DND-41 (cell line): ENCODE measurements around the gene LYPD3.

Experiments
- EZH2 ChIP-seq: IDR thresholded peaks from 3 replicates; pipeline ENCODE4 v1.6.1; 2012; ENCODE audit warnings: borderline replicate concordance, low read depth, mild to moderate bottlenecking, moderate library complexity, low read length, inconsistent platforms; ENCODE audit not compliant: severe bottlenecking
- TF ChIP-seq, protein P1 (sequence below): IDR thresholded peaks from 2 replicates; pipeline ENCODE4 v1.5.1; 2012; ENCODE audit warnings: borderline replicate concordance, low read length, moderate library complexity, mild to moderate bottlenecking; ENCODE audit not compliant: poor library complexity, severe bottlenecking; ENCODE audit errors: extremely low read depth

DNA sequence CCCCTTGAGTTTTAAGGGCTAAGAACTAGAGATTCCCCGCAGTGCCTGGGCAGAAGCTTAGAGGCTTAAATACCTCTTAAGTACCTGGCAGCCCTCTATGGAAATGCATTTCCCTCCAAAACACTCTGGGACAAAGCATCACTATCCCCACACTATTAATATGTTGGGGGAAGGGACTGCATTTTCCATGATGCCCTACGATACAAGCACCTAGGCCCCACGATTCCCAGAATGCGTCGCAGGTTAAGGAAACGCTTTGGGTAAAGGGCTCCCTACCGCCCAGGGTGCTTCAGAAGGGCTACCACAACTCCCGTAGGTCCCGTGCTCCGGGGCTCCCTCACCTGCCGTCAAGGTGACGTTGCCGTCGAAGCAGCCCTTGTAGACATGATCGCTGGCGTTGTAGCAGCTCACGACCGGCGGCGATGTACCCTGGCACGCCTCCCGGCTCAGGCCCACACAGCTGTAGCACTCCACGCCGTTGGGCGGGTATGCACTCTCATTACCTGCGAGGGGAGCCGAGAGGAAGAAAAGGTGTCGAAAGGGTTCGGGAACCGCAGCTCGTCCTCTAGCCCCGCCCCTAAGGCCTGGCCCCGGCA is 2.5 kb downstream of the LYPD3 start:
- TF ChIP-seq, protein P1, sequence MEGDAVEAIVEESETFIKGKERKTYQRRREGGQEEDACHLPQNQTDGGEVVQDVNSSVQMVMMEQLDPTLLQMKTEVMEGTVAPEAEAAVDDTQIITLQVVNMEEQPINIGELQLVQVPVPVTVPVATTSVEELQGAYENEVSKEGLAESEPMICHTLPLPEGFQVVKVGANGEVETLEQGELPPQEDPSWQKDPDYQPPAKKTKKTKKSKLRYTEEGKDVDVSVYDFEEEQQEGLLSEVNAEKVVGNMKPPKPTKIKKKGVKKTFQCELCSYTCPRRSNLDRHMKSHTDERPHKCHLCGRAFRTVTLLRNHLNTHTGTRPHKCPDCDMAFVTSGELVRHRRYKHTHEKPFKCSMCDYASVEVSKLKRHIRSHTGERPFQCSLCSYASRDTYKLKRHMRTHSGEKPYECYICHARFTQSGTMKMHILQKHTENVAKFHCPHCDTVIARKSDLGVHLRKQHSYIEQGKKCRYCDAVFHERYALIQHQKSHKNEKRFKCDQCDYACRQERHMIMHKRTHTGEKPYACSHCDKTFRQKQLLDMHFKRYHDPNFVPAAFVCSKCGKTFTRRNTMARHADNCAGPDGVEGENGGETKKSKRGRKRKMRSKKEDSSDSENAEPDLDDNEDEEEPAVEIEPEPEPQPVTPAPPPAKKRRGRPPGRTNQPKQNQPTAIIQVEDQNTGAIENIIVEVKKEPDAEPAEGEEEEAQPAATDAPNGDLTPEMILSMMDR, result no peak
- no peak for TF ChIP-seq EZH2
